ENCODE results near the gene SLC6A13. TPM values are rescaled to one million over a fixed set of nuclear protein-coding genes. Genes with fewer than 3 reads are reported as not detected.

SLC6A13 gene
- total and polyA plus RNA-seq, 2 of the 13 experiments (the other 11 are each of a cell fraction or from before 2014, with no cell fraction given): 0.05 to 0.15 TPM

GRCh38 chr12:219891-220352 is 42.7 kb downstream of the SLC6A13 start (continued):
- TF ChIP-seq AKNA (CRISPR knock-in tag; IDR thresholded peaks at IDR 0.05; ENCODE audit: borderline replicate concordance) (no peak), ZNF740 (CRISPR knock-in tag; IDR thresholded peaks at IDR 0.05) (peak; percentile 99), KAT7 (CRISPR knock-in tag; IDR thresholded peaks at IDR 0.05; ENCODE audit: borderline replicate concordance) (no peak), NFYC (CRISPR knock-in tag; IDR thresholded peaks at IDR 0.05) (no peak), ZNF678 (CRISPR knock-in tag; IDR thresholded peaks at IDR 0.05) (no peak), ZNF644 (CRISPR knock-in tag; IDR thresholded peaks at IDR 0.05; ENCODE audit: low read depth) (no peak), ZNF232 (CRISPR knock-in tag; IDR thresholded peaks at IDR 0.05; ENCODE audit: borderline replicate concordance) (no peak), ATF4 (CRISPR knock-in tag; IDR thresholded peaks at IDR 0.05) (no peak; a peak in 1 of 4 replicates), ZFP41 (CRISPR knock-in tag; IDR thresholded peaks at IDR 0.05; ENCODE audit: borderline replicate concordance) (no peak), GTF3A (CRISPR knock-in tag; conservative IDR thresholded peaks at IDR 0.05) (0 out of 2 replicates have a peak, but pooled peaks have one; percentile 43), GMEB1 (CRISPR knock-in tag; IDR thresholded peaks at IDR 0.05; ENCODE audit: borderline replicate concordance) (peak; percentile 38; the same call in 1 of the 2 replicates), MXD1 (CRISPR knock-in tag; IDR thresholded peaks at IDR 0.05) (no peak), TGIF2 (CRISPR knock-in tag; IDR thresholded peaks at IDR 0.05) (peak; percentile 62; the same call in 1 of the 2 replicates), ZGPAT (CRISPR knock-in tag; IDR thresholded peaks at IDR 0.05) (peak; percentile 42; the same call in 1 of the 2 replicates), GABPB1 (CRISPR knock-in tag; IDR thresholded peaks at IDR 0.05) (peak; percentile 74), GFI1 (CRISPR knock-in tag; IDR thresholded peaks at IDR 0.05; ENCODE audit: borderline replicate concordance) (no peak), NFKBIZ (CRISPR knock-in tag; IDR thresholded peaks at IDR 0.05) (no peak), ZSCAN29 (CRISPR knock-in tag; conservative IDR thresholded peaks at IDR 0.05) (no peak)
